ENCODE results near the gene APOBEC3F. TPM values are rescaled to one million over a fixed set of nuclear protein-coding genes. Genes with fewer than 3 reads are reported as not detected.
"Not testable (repeated sequence)": the region's sequence is repeated elsewhere in the genome, so short reads cannot be mapped to it uniquely, and the experiment has no call there.

The APOBEC3F gene
- total RNA-seq, result 1 to 10 TPM; 2.8 to 5.0 (median 3.9) TPM

- H3K4me1 ChIP-seq, result peaks cover 7 to 24% (median 17%) of the 10 kb centered on the region in 4 donors
- DNase-seq (ENCODE audit: extremely low spot score); H3K27me3 ChIP-seq; intact Hi-C loops (cut with DNase I); H3K9me3 ChIP-seq: not testable (repeated sequence)
- TF ChIP-seq CTCF (IDR thresholded peaks at IDR 0.05) (peak in 1 of 3 experiments; percentile 13), POLR2AphosphoS5 (IDR thresholded peaks at IDR 0.05) (peak; percentile 41 to 66), POLR2A (IDR thresholded peaks at IDR 0.05; ENCODE audit: low read depth) (peak; percentile 7)
- WGBS, result 6% methylated on average over 3 of the region's 21 CpGs
- H3K27ac ChIP-seq (replicated peaks in 1 of 4), result peak within 1 kb of the TSS; percentile 87 to 89 (median 89)
- peak within 1 kb of the TSS; percentile 63 to 76 (median 67) for H3K4me3 ChIP-seq
- peaks cover 0 to 22% (median 6%) of the 10 kb centered on the region in 4 donors for H3K36me3 ChIP-seq
Observed at GRCh38 chr22:39040538-39041296, at the start of gene APOBEC3F. Gene APOBEC3F, plus strand, starts transcription at chr22:39040864. Its CDS starts 97 bp downstream, at chr22:39040961.

- H3K27ac ChIP-seq (replicated peaks in 1 of 4); DNase-seq (ENCODE audit: extremely low spot score); intact Hi-C loops (cut with DNase I); H3K4me3 ChIP-seq; H3K36me3 ChIP-seq; H3K9me3 ChIP-seq; H3K4me1 ChIP-seq: not testable (repeated sequence)
- peaks cover 0 to 30% (median 0%) of the 10 kb centered on the region in 4 donors for H3K27me3 ChIP-seq
- WGBS, result 58% methylated on average over 4 of the region's 12 CpGs
Observed at GRCh38 chr22:38992871-38993371, 47.7 kb upstream of the APOBEC3F start.

GRCh38 chr22:38996105-38996504, 44.6 kb upstream of the APOBEC3F start:
- H3K27ac ChIP-seq (replicated peaks in 1 of 4), result no peak overlapping the region
- no peaks in the 10 kb centered on the region for H3K36me3 ChIP-seq
- no peak overlapping the region for H3K4me3 ChIP-seq
- DNase-seq (ENCODE audit: extremely low spot score), result no peak
- peaks cover 0 to 30% (median 0%) of the 10 kb centered on the region in 4 donors for H3K27me3 ChIP-seq
- 78% methylated on average over 6 of the region's 6 CpGs for WGBS
- no peaks in the 10 kb centered on the region for H3K9me3 ChIP-seq
- TF ChIP-seq CTCF (IDR thresholded peaks at IDR 0.05) (no peak), POLR2A (IDR thresholded peaks at IDR 0.05; ENCODE audit: low read depth) (no peak), POLR2AphosphoS5 (IDR thresholded peaks at IDR 0.05) (no peak), EP300 (IDR thresholded peaks at IDR 0.05) (no peak)
- H3K4me1 ChIP-seq, result no peaks in the 10 kb centered on the region
- intact Hi-C loops (cut with DNase I), result no loop called here

GRCh38 chr22:38997518-38997917, 43.1 kb upstream of the APOBEC3F start:
- DNase-seq (ENCODE audit: extremely low spot score), result no peak
- H3K27me3 ChIP-seq, result peaks cover 0 to 30% (median 0%) of the 10 kb centered on the region in 4 donors
- no peaks in the 10 kb centered on the region for H3K4me1 ChIP-seq
- no peaks in the 10 kb centered on the region for H3K9me3 ChIP-seq
- H3K27ac ChIP-seq (replicated peaks in 1 of 4), result no peak overlapping the region
- H3K4me3 ChIP-seq, result no peak overlapping the region
- 98% methylated on average over 3 of the region's 3 CpGs for WGBS
- intact Hi-C loops (cut with DNase I), result no loop called here
- H3K36me3 ChIP-seq, result no peaks in the 10 kb centered on the region
- no peak for TF ChIP-seq CTCF (IDR thresholded peaks at IDR 0.05)
- no peak for TF ChIP-seq EP300 (IDR thresholded peaks at IDR 0.05)
- no peak for TF ChIP-seq POLR2AphosphoS5 (IDR thresholded peaks at IDR 0.05)
- TF ChIP-seq POLR2A (IDR thresholded peaks at IDR 0.05; ENCODE audit: low read depth), result no peak

GRCh38 chr22:39003165-39003638, 37.5 kb upstream of the APOBEC3F start:
- H3K4me3 ChIP-seq, result no peak overlapping the region
- no peaks in the 10 kb centered on the region for H3K36me3 ChIP-seq
- intact Hi-C loops (cut with DNase I), result loop anchor here (2.0 kb wide), 1 partner anchor 136 kb away; no protein-coding TSS in a partner anchor
- no peak for TF ChIP-seq POLR2A (IDR thresholded peaks at IDR 0.05; ENCODE audit: low read depth)
- peak; percentile 75 to 86 (median 83) for TF ChIP-seq CTCF (IDR thresholded peaks at IDR 0.05)
- TF ChIP-seq EP300 (IDR thresholded peaks at IDR 0.05), result no peak
- TF ChIP-seq POLR2AphosphoS5 (IDR thresholded peaks at IDR 0.05), result peak in 1 of 2 donors; percentile 63
- peaks cover 0 to 9% (median 8%) of the 10 kb centered on the region in 4 donors for H3K4me1 ChIP-seq
- peak; percentile 94 for DNase-seq (ENCODE audit: extremely low spot score)
- H3K27me3 ChIP-seq, result no peaks in the 10 kb centered on the region
- H3K27ac ChIP-seq (replicated peaks in 1 of 4), result peak overlapping the region in 1 of 4 donors; percentile 30
- no peaks in the 10 kb centered on the region for H3K9me3 ChIP-seq
- WGBS, result 17% methylated on average over 6 of the region's 7 CpGs
